Prostate gland (tissue), 2 donors: ENCODE results near the gene GNG14.

Experiments used
- POLR2A ChIP-seq: fragments of 450-650 bp; IDR thresholded peaks from one replicate; pipeline ENCODE4 v1.6.1; 2016; ENCODE audit warnings: antibody characterized with exemption, mild to moderate bottlenecking
- TF ChIP-seq, protein P1 (sequence below), 4 experiments: fragments of 200-600 bp in 2 of 4; fragments of 450-650 bp in 2 of 4; sonication (generic) in 2 of 4; IDR thresholded peaks; 1 replicate in 3 of 4; 2 replicates in 1 of 4; pipeline ENCODE4 v1.5.1; 2016 to 2019; ENCODE audit warnings: antibody characterized with exemption in 4 of 4, mild to moderate bottlenecking in 2 of 4, moderate library complexity in 2 of 4

DNA sequence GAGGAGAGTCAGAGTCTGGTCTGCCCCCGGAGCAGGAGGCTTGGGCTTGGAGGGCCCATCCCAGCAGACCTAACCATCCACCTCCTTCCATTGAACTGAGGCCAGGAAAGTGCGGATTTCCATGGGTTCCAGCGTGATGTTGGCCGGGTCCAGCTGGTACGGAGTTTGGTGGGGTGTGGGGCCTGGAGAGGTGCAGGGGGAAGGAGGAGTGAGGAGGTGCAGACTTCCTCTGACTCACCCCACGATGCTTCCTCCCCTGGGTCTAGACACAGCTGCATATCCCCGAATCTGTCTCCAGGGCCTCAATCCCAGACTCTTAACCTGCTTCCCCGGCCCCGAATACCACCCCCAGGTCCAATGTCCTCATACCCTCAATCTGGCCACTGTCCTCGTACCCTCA, 41.2 kb upstream of the GNG14 start:
- TF ChIP-seq, protein P1, sequence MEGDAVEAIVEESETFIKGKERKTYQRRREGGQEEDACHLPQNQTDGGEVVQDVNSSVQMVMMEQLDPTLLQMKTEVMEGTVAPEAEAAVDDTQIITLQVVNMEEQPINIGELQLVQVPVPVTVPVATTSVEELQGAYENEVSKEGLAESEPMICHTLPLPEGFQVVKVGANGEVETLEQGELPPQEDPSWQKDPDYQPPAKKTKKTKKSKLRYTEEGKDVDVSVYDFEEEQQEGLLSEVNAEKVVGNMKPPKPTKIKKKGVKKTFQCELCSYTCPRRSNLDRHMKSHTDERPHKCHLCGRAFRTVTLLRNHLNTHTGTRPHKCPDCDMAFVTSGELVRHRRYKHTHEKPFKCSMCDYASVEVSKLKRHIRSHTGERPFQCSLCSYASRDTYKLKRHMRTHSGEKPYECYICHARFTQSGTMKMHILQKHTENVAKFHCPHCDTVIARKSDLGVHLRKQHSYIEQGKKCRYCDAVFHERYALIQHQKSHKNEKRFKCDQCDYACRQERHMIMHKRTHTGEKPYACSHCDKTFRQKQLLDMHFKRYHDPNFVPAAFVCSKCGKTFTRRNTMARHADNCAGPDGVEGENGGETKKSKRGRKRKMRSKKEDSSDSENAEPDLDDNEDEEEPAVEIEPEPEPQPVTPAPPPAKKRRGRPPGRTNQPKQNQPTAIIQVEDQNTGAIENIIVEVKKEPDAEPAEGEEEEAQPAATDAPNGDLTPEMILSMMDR (IDR thresholded peaks at IDR 0.05): no peak
- no peak for TF ChIP-seq POLR2A
